DOHH2 (cell line): ENCODE data around the gene MRGPRD.

Source experiments
- H3F3A ChIP-seq: fragments of 200-600 bp; sonication (generic), shearing (Covaris generic); 2 replicates; pipeline ENCODE4 v1.6.0; 2016; ENCODE audit warnings: antibody characterized with exemption, mild to moderate bottlenecking; ENCODE audit not compliant: control insufficient read depth, insufficient read depth
- H3K27ac ChIP-seq: fragments of 200-600 bp; sonication (generic); 2 replicates; pipeline ENCODE4 v1.5.1; 2014; ENCODE audit warnings: low read depth, mild to moderate bottlenecking, low read length, moderate library complexity
- H3K27me3 ChIP-seq: fragments of 200-600 bp; sonication (generic); 2 replicates; pipeline ENCODE4 v1.6.1; 2014; ENCODE audit warnings: mild to moderate bottlenecking, low read length, mixed read lengths; ENCODE audit not compliant: control insufficient read depth
- H3K36me3 ChIP-seq: fragments of 200-600 bp; sonication (generic); 2 replicates; pipeline ENCODE4 v1.6.1; 2014; ENCODE audit warnings: mild to moderate bottlenecking, low read length, moderate library complexity, mixed read lengths; ENCODE audit not compliant: control insufficient read depth
- H3K4me1 ChIP-seq: fragments of 200-600 bp; sonication (generic); 2 replicates; pipeline ENCODE4 v1.6.1; 2014; ENCODE audit warnings: mild to moderate bottlenecking, low read length, mixed read lengths; ENCODE audit not compliant: control insufficient read depth
- H3K4me2 ChIP-seq: fragments of 200-600 bp; sonication (generic); 2 replicates; pipeline ENCODE4 v1.6.0; 2014; ENCODE audit warnings: mild to moderate bottlenecking, low read length, moderate library complexity
- H3K4me3 ChIP-seq: fragments of 200-600 bp; sonication (generic); 2 replicates; pipeline ENCODE4 v1.5.1; 2014; ENCODE audit warnings: mild to moderate bottlenecking, low read length, mixed read lengths
- H3K79me2 ChIP-seq: fragments of 200-600 bp; sonication (generic); 2 replicates; pipeline ENCODE4 v1.6.1; 2014; ENCODE audit warnings: mild to moderate bottlenecking, low read length, mixed read lengths; ENCODE audit not compliant: control insufficient read depth
- H3K9me2 ChIP-seq: fragments of 200-600 bp; sonication (generic); replicated peaks from 2 replicates; pipeline ENCODE4 v1.6.1; 2014; ENCODE audit warnings: mild to moderate bottlenecking, low read length, mixed read lengths; ENCODE audit not compliant: control insufficient read depth
- H3K9me3 ChIP-seq: fragments of 200-600 bp; sonication (generic); 2 replicates; pipeline ENCODE4 v1.6.1; 2014; ENCODE audit warnings: antibody characterized with exemption, low read length, mixed read lengths; ENCODE audit not compliant: control insufficient read depth, insufficient read depth
- H4K20me1 ChIP-seq: fragments of 200-600 bp; sonication (generic); 2 replicates; pipeline ENCODE4 v1.6.0; 2014; ENCODE audit warnings: low read depth, mild to moderate bottlenecking, antibody characterized with exemption, low read length, moderate library complexity; ENCODE audit not compliant: control insufficient read depth, insufficient read depth
- CTCF ChIP-seq: fragments of 200-600 bp; sonication (generic); IDR thresholded peaks from one replicate; pipeline ENCODE4 v1.5.1; 2014; ENCODE audit warnings: antibody characterized with exemption, mild to moderate bottlenecking, low read depth, low read length; ENCODE audit not compliant: poor library complexity, severe bottlenecking
- EZH2phosphoT487 ChIP-seq: fragments of 200-600 bp; sonication (generic); IDR thresholded peaks from 2 replicates; pipeline ENCODE4 v1.6.1; 2017; ENCODE audit warnings: borderline replicate concordance, mild to moderate bottlenecking, antibody characterized with exemption, low read length, moderate library complexity, mixed read lengths

Gene MRGPRD

GRCh38 chr11:69005183-69005630, 24.4 kb upstream of the MRGPRD start:
- no peaks in the 10 kb centered on the region for H3K79me2 ChIP-seq
- H3K4me3 ChIP-seq: no peak overlapping the region
- H3K4me2 ChIP-seq: no peak overlapping the region
- H3K36me3 ChIP-seq: no peaks in the 10 kb centered on the region
- H3K9me3 ChIP-seq: no peaks in the 10 kb centered on the region
- no peaks in the 10 kb centered on the region for H3K9me2 ChIP-seq
- no peaks in the 10 kb centered on the region for H4K20me1 ChIP-seq
- no peaks in the 10 kb centered on the region for H3K4me1 ChIP-seq
- no peaks in the 10 kb centered on the region for H3K27me3 ChIP-seq
- H3F3A ChIP-seq: no peaks in the 10 kb centered on the region
- TF ChIP-seq CTCF (no peak), EZH2phosphoT487 (no peak)
- H3K27ac ChIP-seq: no peak overlapping the region

- Histone ChIP-seq H3F3A (no peaks in the 10 kb centered on the region), H3K36me3 (no peaks in the 10 kb centered on the region), H3K9me3 (no peaks in the 10 kb centered on the region), H3K4me1 (no peaks in the 10 kb centered on the region), H4K20me1 (no peaks in the 10 kb centered on the region), H3K4me3 (no peak overlapping the region), H3K9me2 (no peaks in the 10 kb centered on the region), H3K27me3 (no peaks in the 10 kb centered on the region), H3K79me2 (no peaks in the 10 kb centered on the region), H3K4me2 (no peak overlapping the region), H3K27ac (no peak overlapping the region)
- no peak for TF ChIP-seq CTCF
- no peak for TF ChIP-seq EZH2phosphoT487
Measured at GRCh38 chr11:69004411-69005182, 23.8 kb upstream of the MRGPRD start.

GRCh38 chr11:69003866-69004367, 23.1 kb upstream of the MRGPRD start:
- Histone ChIP-seq H3K9me2 (no peaks in the 10 kb centered on the region), H4K20me1 (no peaks in the 10 kb centered on the region), H3K27me3 (no peaks in the 10 kb centered on the region), H3K79me2 (no peaks in the 10 kb centered on the region), H3K9me3 (no peaks in the 10 kb centered on the region), H3K4me2 (no peak overlapping the region), H3K4me3 (no peak overlapping the region), H3K27ac (no peak overlapping the region), H3F3A (no peaks in the 10 kb centered on the region), H3K4me1 (no peaks in the 10 kb centered on the region), H3K36me3 (no peaks in the 10 kb centered on the region)
- TF ChIP-seq CTCF: no peak
- no peak for TF ChIP-seq EZH2phosphoT487
